Ramos (cell line): ENCODE results near the gene RAB6B.

Experiments used
- in situ Hi-C: fragments of 300-500 bp; cut with MboI; formaldehyde crosslinking; loops from one replicate; pipeline ENCODE4 v1.14.3; 2022; ENCODE audit warnings: low sequenced_read_pairs; ENCODE audit not compliant: unreplicated experiment

Gene RAB6B

DNA sequence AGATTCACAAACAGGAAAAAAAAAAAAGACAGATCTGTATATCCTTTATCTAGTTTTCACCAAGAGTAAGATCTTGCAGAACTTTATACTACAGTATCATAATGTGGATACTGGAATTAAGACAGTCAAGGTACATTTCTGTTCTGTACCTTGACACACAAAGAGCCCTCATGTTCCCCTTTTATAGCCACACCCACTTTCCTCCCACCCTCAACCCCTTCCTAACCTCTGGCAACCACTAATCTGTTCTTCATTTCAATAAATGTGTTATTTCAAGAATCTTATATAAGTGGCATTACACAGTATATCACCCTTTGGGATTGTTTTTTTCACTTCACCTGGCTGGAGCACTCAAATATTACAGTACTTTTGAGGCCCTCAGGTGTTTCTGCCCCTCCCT, 3.6 kb upstream of the RAB6B start:
- in situ Hi-C loops = no loop called here

DNA sequence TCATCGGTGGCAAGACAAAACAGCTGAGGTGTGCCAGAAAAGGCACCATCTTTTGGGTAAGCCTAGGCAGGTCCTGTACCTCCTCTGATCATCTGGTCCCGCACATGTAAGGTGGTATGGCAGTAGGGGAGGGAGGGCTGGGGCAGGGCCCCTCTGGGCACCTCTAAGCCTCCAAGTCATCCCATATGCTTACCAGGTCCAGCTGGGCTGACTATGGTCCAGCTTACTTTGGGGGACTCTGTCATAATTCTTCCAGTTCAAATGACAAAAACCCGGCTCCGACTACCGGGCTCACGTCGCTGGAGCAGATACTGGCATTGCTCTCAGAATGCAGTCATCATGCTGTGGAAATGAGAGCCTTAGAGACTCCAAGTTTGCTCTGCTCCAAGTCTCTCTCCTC, 1.9 kb upstream of the RAB6B start:
- in situ Hi-C loops = no loop called here

DNA sequence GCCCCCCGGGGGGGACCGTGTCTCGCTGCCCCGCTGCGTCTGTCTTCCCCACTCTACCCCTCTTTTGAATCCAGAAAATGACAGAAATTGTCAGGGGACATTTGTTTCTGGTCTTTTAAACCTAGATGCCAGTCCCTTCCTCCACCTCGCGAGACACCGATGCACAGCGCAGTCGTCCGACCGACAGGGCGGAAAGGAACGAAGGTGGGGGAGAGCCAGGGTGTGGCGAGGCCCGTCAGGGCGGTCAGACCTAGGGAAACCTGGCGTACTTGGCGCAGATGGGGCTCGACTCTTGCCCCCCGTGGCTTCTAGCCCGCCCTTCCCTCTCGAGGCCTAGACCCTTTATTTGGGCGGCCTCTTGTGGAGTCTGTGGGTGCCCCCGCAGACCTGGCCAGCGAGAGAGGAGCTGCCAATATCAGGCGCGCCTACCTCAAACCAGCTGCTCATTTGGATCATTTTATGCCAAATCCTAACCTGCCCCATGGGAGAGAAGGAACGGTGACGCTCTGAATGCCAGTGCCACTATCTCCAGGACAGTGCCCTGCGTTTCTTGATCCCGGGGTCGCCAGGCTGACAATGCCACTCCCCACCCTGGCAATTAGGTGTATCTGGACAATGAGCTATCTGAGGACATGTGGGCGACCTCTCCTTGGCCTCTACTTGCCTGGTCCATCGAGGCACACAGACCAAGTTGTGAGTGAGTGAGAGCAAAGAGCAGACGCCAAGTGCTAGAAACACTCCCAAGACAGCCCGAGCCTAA, 500 bp upstream of the RAB6B start:
- in situ Hi-C loops = no loop called here

DNA sequence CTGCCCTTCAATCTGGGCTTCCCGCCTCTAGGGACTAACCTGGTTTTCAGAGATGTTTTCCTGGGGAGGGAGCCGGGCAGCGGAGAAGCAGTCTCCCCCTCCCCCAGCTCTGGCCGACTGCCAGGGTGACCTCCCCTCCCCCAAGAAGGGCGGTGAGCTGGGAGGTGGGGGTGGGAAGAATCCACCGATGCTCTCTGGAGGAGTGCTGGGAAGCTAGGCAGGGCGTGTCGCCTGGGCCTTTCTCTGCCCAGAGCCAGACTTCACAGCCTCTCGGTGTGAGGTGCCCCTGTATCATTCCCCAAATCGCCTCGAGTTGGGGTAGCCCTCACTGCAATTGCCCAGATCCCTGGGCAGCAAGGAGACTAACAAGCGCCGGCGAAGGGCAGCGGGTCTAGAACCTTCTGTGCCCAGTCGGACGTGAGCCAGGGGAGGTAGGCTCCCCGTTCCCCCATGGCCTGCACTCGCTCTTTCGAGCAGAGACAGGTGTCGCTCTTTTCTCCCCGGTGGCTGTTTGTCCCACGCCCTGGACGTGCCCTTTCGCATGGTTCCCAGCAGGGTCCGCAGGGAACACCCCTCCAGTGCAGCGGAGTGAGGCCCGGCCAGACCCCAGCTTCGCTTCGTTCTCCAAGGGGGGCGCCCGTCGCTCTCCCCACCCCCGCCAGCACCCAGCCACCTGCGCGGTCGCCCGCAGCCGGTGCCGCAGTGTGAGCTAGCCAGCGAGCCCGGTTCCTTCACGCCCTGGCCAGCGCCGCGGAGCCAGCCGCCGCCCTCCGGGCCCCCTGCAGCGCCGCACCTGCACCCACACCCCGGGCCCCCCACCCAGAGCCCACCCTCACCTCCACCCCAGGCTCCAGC, 1.1 kb downstream of the RAB6B start:
- in situ Hi-C loops = no loop called here

GRCh38 chr3:133893683-133894352, 1.9 kb downstream of the RAB6B start:
- in situ Hi-C loops = no loop called here

- in situ Hi-C loops = no loop called here
These were observed 3.0 kb downstream of the RAB6B start for GRCh38 chr3:133892541-133893231.

GRCh38 chr3:133891662-133892378, 3.9 kb downstream of the RAB6B start:
- in situ Hi-C loops = no loop called here

DNA sequence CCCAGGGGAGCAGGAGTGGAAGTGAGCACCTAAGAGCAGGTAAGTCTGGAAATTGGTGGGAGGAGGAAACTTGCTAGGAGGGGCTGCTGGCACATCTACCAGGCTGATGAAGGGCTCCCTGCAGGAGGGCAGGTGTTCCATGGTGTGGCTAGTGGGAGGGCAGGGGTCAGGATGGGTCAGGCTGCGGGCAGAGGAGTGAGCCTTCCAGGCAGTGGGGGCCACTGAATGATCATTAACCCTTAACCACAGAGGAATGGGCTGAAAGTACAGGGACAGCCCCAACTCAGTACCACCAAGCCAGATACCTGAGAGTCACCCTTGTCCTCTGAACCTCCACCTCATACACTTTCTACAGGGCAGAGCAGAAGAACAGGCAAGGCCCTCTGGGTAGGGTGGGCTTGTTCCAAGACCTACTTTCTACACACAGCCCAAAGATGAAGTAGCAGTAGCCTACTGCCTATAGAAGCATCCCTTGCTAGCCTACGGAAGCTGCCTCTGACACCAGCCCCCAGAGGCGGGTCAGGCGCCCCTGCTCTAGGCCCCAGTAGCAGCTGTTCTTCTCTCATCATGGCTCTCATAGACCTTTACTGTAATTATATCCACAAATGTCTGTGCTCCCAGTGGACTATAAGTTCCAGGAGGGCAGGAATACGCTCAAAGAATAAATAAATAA, 4.6 kb downstream of the RAB6B start:
- in situ Hi-C loops = no loop called here

DNA sequence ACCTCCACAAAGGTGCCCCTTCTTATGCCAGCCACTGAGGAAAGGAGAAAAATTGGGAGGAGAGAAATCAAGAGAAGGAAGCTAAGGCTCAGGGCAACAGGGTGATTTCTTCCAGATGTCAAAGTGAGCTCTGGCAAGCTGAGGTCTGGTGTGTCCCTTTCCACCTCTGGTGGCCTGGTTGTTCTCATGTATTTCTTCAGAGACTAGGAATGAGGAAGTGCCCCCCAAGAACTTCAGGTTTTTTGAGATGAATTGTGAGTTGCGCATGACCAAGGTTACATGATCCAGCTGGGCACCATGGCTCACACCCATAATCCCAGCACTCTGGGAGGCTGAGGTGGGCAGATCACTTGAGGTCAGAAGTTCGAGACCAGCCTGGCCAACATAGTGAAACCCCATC, 5.6 kb downstream of the RAB6B start:
- in situ Hi-C loops = no loop called here

- in situ Hi-C loops = no loop called here
These were observed 6.8 kb downstream of the RAB6B start for GRCh38 chr3:133888726-133889340.

- in situ Hi-C loops = no loop called here
These were observed 7.6 kb downstream of the RAB6B start for GRCh38 chr3:133887803-133888703.

DNA sequence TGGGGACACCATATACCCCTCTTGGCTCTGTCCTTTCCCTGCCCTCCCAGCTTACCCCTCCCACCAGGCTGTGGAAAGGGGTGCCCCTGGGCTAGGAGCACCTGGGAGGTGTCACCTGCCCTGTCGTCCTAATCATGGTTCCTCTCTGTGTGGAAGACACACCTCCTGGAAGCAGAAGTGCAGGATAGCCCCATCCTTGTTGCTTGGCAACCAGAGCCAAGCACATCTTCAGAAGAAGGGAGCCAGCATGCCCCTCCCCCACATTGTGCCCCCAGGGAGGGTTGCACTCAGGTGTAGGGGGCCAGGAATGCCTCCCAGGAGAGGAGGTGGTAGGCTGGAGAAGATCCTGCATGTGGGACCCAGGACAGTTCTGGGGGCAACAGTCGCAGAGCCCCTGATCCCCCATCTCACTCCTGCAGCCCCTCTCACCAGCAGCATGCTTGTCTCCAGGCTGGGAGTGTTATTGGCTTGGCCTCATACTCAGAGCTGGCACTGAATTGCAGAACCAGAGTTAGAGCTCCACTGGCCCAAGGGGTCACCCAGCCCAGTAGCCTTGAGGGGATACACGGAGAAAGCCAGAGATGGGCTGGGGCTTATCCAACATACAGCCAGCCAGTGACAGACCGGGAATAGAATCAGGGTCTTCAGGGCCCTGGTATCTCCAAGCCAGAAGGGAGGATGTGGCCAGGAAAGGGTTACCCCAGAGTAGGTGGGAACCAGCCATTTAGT, 8.4 kb downstream of the RAB6B start:
- in situ Hi-C loops = no loop called here

GRCh38 chr3:133886031-133886722, 9.5 kb downstream of the RAB6B start:
- in situ Hi-C loops = no loop called here

DNA sequence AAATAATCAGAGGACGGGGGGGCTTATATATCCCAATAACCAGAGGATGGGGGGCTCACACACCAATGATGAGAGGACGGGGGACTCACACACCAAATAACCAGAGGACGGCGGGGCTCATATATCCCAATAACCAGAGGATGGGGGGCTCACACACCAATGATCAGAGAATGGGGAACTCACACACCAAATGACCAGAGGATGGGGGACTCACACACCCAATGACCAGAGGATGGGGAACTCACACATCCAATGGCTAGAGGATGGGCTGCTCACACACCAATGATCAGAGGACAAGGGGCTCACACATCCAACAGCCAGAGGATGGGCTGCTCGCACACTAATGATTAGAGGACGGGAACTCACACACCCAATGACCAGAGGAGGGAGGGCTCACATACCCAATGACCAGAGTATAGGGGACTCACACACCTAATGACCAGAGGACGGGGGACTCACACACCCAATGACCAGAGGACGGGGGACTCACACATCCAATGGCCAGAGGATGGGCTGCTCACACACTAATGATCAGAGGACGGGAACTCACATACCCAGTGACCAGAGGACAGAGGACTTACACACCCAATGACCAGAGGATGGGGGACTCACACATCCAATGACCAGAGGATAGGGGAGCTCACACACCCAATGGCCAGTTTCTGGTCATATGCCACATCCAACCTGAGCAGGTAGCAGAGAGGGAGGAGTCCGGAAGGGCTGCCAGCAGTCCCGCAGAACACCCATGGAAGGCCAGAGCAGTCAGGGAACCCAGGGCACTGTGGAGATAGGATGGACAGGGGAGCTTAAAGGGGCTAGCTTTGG, 10.6 kb downstream of the RAB6B start:
- in situ Hi-C loops = no loop called here

DNA sequence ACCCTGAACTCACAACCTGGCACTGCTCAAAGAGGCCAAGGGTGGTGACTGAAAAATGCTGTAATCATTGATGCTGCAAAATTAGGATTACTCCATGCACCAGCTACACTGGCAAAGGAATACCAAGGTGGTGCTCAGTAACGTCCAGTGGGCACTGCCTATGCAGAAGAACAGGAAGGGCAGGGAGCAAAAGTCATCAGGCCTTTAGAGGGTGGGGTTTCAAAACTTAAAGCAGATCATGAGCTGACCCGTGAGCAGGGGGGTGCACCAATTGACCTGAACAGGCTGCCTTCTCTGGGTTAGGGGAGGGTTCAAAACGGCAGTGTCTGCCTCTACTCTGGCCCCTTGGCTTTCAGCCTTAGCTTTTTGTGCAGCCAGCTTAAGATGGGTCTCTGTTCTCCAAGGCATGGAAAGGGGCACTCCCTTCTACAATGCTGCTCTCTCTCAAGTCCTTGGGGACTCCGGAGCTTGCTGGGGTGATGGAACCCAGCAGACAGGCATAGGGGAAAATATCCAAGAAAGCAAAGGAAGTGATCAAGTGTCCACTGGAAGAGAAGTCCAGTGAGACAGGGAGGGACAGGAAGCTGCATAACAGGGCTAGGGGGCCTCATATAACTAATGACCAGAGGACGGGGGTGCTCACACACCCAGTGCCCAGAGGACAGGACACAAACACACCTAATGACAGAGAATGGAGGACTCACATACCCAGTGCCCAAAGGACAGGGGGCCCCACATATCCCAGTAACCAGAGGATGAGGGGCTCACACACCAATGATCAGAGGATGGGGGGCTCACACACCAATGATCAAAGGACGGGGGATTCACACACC, 11.4 kb downstream of the RAB6B start:
- in situ Hi-C loops = no loop called here
